T-helper 17 cell (primary cell): ENCODE results near the gene PTPRM. TPM values are rescaled to one million over a fixed set of nuclear protein-coding genes. Genes with fewer than 3 reads are reported as not detected.

Source experiments
- ATAC-seq: fragments of 150-1000 bp; cut with Tn5 transposase; 2 replicates; pipeline ENCODE4 v1.10.0; 2021; ENCODE audit warnings: mild to moderate bottlenecking, moderate library complexity
- DNase-seq, 3 donors: peaks; one replicate each; pipeline versions ENCODE4 v3.0.0 to v3.0.0-alpha.2; 2020 to 2021
- H3K9me3 ChIP-seq: one replicate; pipeline ENCODE4 v1.7.0; 2013; ENCODE audit warnings: low read length, mild to moderate bottlenecking; ENCODE audit not compliant: control insufficient read depth, poor library complexity, severe bottlenecking
- H3K27ac Mint-ChIP-seq: one replicate; pipeline ENCODE4 v1.8.0; 2022; ENCODE audit warnings: mild to moderate bottlenecking, moderate library complexity, mixed read lengths
- H3K27me3 Mint-ChIP-seq: one replicate; pipeline ENCODE4 v1.8.0; 2022; ENCODE audit warnings: mixed read lengths
- H3K36me3 Mint-ChIP-seq: one replicate; pipeline ENCODE4 v1.8.0; 2022; ENCODE audit warnings: low read depth, mixed read lengths
- H3K4me1 Mint-ChIP-seq: one replicate; pipeline ENCODE4 v1.8.0; 2022; ENCODE audit warnings: mild to moderate bottlenecking, mixed read lengths
- H3K4me3 Mint-ChIP-seq: one replicate; pipeline ENCODE4 v1.8.0; 2022; ENCODE audit warnings: mild to moderate bottlenecking, moderate library complexity, mixed read lengths
- total RNA-seq, 4 donors: library from RNA in 2 of 4; stranded (reverse) in 2 of 4; gene quantifications; one replicate each; pipeline ENCODE4 v1.2.3 and lab custom pipeline; 2022 to 2026

The PTPRM gene
- total RNA-seq, 2 donors from 2014 or later: 25.6 to 44.8 TPM

DNA sequence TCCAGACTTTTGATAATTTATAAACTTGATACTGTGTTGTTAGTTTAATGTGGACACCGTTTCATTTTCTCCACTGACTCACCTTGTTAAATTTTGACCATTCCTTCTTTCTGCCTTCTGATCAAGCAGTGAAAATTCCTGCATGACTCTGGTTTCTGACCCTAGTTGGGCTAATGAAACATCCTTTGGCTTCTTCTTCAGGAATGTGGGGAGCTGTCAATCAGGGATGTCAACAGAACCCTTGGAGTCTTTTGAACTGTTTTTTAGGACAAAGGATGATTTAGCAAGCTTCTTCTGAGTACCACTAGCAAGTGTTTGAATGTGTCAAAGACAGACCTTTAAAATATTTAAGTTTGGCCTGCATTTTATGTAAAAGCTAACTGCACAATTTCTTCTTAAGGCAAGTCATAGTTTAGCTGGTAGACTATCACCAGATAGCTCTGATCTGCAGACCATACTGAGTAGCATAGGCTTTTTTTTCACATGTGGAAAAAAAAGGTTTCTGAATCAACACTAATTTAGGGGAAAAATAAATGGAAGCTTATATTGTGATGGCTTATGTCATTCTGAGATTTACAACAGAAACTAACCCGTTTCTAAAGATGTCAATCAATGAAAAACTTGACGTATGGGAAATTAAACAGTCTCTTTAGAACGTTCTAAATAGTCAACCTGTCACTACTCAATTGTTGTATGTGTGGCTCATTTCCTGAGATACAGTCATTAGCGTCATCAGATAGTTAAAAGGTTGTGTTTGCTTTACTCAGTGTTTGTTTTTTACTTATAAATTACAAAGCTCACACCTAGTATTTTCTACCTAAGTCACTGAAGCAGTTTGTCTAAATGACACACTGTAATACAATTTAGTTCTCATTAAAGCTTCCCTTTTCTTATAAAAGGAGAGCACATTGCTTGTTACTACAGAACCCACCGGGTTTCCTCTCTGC is 311.4 kb downstream of the PTPRM start:
- H3K27me3 Mint-ChIP-seq: no peaks in the 10 kb centered on the region
- no peak for DNase-seq

DNA sequence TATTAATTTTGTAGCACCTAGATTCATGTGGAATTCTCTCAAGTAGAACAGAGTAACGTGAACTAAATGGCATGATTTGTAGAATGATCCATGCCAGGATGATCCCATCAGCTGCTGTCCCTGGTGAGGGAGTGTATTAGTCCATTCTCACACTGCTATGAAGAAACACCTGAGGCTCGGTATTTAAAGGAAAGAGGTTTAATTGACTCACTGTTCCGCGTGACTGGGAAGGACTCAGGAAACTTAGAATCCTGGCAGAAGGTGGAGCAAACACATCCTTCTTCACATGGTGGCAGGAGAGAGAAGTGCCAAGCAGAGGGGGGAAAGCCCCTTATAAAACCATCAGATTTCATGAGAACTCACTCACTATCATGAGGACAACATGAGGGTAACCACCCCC is 312.6 kb downstream of the PTPRM start:
- no peaks in the 10 kb centered on the region for H3K9me3 ChIP-seq
- DNase-seq (no peak), ATAC-seq (no peak)
- no peaks in the 10 kb centered on the region for H3K36me3 Mint-ChIP-seq
- no peaks in the 10 kb centered on the region for H3K4me1 Mint-ChIP-seq
- no peak overlapping the region for H3K27ac Mint-ChIP-seq
- H3K4me3 Mint-ChIP-seq: no peak overlapping the region
- no peaks in the 10 kb centered on the region for H3K27me3 Mint-ChIP-seq

More for the DNA sequence above, 311.4 kb downstream of the PTPRM start:
- no peaks in the 10 kb centered on the region for H3K9me3 ChIP-seq
- ATAC-seq: peak; percentile 27
- Mint-ChIP-seq H3K36me3 (no peaks in the 10 kb centered on the region), H3K27ac (no peak overlapping the region), H3K4me3 (no peak overlapping the region), H3K4me1 (no peaks in the 10 kb centered on the region)

DNA sequence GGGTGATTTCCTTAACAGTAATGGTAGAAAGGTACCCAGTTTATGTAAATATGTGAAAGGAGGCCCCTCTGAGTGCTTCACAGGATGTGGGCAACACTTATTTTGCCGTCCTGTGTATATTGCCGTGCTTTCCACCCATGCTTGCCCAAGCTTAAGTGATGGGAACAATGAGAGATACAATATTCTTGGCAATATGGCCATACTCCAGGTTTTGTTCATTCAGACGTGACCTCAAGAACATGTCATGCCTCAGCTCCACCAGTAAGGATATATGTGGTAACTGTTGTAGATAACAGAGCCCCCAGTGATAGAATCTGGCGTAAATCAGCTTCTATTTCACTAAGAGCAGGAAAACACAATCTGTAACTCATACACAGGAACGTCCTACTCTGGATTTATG is 318.7 kb downstream of the PTPRM start:
- Mint-ChIP-seq H3K36me3 (no peaks in the 10 kb centered on the region), H3K4me3 (no peak overlapping the region), H3K27me3 (no peaks in the 10 kb centered on the region), H3K4me1 (no peaks in the 10 kb centered on the region), H3K27ac (no peak overlapping the region)
- no peaks in the 10 kb centered on the region for H3K9me3 ChIP-seq
- ATAC-seq: no peak
- DNase-seq: no peak

DNA sequence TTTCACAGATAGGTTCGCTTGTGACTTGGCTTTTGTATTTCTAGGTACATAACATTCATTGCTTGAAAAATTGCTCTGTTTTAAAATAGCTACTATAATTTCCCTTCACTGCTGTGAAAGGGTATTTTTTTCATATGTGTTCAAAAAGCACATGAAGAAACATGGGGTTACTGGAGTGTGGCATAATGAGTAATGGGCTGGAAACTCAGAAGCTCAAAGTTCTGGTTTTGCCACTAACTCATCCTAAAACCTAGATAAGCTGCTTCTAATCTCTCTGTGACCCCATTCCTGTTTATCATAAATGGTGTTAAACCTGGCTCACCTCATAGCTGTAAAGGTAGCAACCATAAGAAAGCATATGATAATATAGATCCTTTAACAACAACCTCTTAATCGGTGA is 319.3 kb downstream of the PTPRM start:
- no peak for DNase-seq
- Mint-ChIP-seq H3K27ac (no peak overlapping the region), H3K36me3 (no peaks in the 10 kb centered on the region), H3K27me3 (no peaks in the 10 kb centered on the region), H3K4me1 (no peaks in the 10 kb centered on the region), H3K4me3 (no peak overlapping the region)
- H3K9me3 ChIP-seq: no peaks in the 10 kb centered on the region
- no peak for ATAC-seq

DNA sequence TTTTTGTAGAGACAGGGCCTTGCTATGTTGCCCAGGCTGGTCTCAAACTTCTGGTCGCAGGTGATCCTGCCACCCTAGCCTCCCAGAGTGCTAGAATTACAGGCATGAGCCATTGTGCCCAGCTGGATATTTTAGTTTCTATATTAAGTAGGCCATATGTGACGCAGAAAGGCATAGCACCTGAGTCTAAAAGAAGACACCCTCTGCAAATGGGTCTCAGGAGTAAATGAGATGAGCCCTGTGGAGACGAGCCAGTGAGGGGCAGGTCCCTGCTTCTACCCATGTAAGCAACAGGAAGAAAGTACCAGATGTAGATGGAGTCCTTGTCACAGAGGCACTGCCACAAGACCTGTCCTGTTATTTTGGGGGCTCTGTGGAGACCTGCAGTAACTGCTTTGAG is 322.4 kb downstream of the PTPRM start:
- H3K9me3 ChIP-seq: no peaks in the 10 kb centered on the region
- no peak for DNase-seq
- Mint-ChIP-seq H3K4me3 (no peak overlapping the region), H3K27me3 (no peaks in the 10 kb centered on the region), H3K36me3 (no peaks in the 10 kb centered on the region), H3K27ac (no peak overlapping the region), H3K4me1 (no peaks in the 10 kb centered on the region)
- no peak for ATAC-seq

DNA sequence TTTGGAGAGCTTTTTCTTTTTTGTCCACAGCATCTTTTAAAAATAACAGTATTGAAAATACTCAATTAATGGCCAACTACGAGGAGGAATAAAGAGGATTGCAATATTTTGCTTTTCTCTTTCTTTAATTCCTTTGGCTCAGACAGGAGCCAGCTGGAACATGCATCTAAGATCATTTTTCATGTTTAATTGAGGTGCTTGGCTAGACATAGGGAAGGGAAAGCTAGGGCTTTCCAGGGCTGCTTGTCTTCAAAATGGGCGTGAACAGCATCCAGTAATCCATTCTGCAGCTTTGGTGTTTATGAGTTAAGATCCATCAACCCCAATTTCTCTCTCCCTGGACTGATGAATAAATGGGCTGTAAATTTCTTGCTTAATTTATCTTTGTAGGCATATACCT is 323.0 kb downstream of the PTPRM start:
- H3K36me3 Mint-ChIP-seq: no peaks in the 10 kb centered on the region
- ATAC-seq (no peak), DNase-seq (no peak)
- no peaks in the 10 kb centered on the region for H3K4me1 Mint-ChIP-seq
- H3K4me3 Mint-ChIP-seq: no peak overlapping the region
- H3K9me3 ChIP-seq: no peaks in the 10 kb centered on the region
- no peaks in the 10 kb centered on the region for H3K27me3 Mint-ChIP-seq
- H3K27ac Mint-ChIP-seq: no peak overlapping the region

DNA sequence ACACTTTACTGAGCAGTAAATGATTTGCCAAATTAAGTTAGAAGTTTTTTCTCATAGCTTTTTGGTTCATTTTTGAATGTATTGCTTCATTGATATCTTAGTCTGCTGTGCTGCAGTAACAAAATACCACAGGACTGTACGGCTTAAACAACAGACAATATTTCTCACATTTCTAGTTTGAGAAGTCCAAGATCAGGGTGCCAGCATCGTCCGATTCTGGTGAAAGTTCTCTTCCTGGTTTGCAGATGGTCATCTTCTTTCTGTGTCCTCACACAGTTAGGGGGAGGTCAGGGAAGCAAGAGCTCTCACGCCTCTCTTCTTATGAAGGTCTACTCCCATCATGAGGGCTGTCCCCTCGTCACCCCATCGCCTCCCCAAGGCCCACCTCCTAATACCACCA is 325.4 kb downstream of the PTPRM start:
- no peaks in the 10 kb centered on the region for H3K4me1 Mint-ChIP-seq
- H3K27me3 Mint-ChIP-seq: no peaks in the 10 kb centered on the region
- H3K27ac Mint-ChIP-seq: no peak overlapping the region
- DNase-seq (no peak), ATAC-seq (no peak)
- no peaks in the 10 kb centered on the region for H3K9me3 ChIP-seq
- H3K4me3 Mint-ChIP-seq: no peak overlapping the region
- no peaks in the 10 kb centered on the region for H3K36me3 Mint-ChIP-seq

DNA sequence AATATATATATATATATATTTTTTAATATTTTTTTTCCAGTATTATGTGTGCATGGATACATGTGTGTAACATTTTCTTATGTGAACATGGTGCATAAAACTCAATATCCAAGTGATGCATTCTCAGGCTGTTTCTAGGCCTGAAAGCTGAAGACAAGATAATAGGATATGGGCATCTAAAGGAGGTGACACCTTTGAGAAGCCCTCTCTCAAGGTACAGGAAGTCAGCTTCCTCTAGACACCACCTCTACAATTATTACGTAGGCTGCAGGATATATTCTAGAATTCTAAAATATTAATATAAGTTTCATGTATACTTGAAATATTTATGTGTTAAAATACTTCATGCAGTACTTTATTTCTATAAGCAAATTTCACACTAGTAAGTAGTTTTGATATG is 327.5 kb downstream of the PTPRM start:
- Mint-ChIP-seq H3K4me1 (no peaks in the 10 kb centered on the region), H3K4me3 (no peak overlapping the region), H3K27ac (no peak overlapping the region), H3K36me3 (no peaks in the 10 kb centered on the region), H3K27me3 (no peaks in the 10 kb centered on the region)
- H3K9me3 ChIP-seq: no peaks in the 10 kb centered on the region
- ATAC-seq: no peak
- DNase-seq: no peak

DNA sequence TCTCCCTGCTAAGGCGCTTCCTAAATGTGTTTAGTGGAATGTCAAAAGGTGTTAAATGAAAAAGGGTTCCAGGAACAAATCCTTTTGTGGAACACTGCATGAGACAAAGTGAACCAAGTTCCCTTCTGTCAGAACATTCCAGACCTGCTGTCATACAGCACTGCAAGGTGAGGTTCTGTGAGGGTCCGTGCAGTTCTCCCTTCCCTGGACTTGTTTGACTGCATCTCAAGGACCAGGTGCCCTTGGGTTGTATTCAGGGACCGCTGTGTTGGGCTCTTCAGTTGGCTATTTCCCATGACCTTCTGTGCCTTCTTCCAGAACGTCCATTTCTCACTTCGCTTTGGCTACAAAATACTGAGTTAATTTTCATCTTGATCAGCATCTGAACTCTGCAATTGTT is 328.2 kb downstream of the PTPRM start:
- ATAC-seq (no peak), DNase-seq (no peak)
- Mint-ChIP-seq H3K4me3 (no peak overlapping the region), H3K27ac (no peak overlapping the region), H3K4me1 (no peaks in the 10 kb centered on the region), H3K36me3 (no peaks in the 10 kb centered on the region), H3K27me3 (no peaks in the 10 kb centered on the region)
- H3K9me3 ChIP-seq: no peaks in the 10 kb centered on the region

DNA sequence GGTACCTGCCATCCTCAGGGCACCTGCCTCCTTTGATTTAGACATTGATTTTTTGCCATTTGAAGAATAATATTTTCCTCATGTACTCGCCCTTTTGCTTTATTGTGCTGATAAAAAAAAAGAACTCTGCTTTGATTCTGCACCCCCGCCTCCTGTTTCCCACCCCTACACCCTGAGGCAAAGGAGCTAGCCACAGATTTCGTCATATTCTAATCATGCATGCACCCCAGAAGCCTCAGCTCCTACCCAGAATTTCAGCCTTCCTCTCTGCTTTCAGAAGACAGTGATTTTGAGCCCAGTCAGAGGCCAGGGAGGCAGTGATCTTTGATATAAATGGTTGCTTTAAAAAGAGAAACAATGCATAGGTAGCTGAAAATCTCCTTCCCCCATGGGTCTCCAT is 329.0 kb downstream of the PTPRM start:
- ATAC-seq (no peak), DNase-seq (no peak)

DNA sequence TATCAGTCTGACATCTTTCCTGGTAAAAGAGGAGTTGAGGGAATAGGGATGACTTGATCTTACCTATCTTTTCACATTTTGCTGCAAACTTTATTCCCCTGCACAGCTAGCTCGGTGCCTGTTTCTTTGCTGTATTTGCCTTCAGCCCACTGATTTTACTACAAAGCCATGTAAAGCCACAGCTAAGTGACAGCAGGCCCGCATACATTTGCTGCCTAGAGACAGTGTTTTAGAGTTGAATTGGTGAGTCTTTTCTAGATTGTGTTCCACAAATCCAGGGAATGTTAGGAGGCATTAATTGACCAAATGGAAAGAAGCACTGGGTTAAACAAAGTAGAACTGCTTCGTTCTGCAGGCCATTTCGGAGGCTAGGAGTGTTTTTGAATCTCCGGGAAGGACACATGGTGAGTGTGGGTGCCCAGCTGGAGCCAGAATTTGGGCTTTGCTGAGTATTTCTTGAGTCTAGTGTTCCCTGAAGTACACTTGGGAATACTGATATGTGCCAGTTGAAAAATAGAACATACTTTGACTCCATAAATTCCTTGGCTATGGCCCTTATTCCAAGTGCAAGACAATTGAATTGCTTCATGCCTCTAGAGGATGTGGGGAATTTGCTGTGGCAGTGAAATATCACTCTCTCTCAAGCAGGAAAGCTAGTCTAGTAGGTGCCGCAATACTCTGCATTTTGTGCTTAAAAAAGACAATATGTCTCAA is 329.8 kb downstream of the PTPRM start:
- Mint-ChIP-seq H3K4me1 (no peaks in the 10 kb centered on the region), H3K36me3 (no peaks in the 10 kb centered on the region), H3K27ac (no peak overlapping the region), H3K4me3 (no peak overlapping the region), H3K27me3 (no peaks in the 10 kb centered on the region)
- no peak for ATAC-seq
- DNase-seq: no peak
- no peaks in the 10 kb centered on the region for H3K9me3 ChIP-seq

More for the DNA sequence above, 329.0 kb downstream of the PTPRM start:
- Mint-ChIP-seq H3K4me1 (no peaks in the 10 kb centered on the region), H3K27me3 (no peaks in the 10 kb centered on the region), H3K4me3 (no peak overlapping the region), H3K36me3 (no peaks in the 10 kb centered on the region), H3K27ac (no peak overlapping the region)
- H3K9me3 ChIP-seq: no peaks in the 10 kb centered on the region

DNA sequence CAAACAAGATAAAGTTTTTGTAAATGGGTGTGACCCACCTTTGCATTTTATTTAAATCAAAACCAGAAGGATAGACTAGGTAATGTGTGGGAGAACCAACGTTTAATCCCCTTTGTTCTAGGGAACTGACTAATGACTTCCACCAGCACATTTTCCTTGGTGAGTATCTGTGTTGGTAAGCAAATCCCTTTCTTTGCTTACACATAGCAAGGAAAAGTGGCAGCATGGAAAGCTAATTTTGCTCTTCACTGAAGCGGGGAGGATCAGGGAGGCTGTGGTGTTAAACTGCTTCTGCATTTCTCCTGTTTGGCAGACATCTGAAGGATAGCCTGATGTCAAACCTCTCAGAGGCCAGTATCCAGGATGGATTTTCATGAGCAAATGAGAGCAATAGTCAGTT is 331.1 kb downstream of the PTPRM start:
- DNase-seq (no peak), ATAC-seq (no peak)
- no peaks in the 10 kb centered on the region for H3K36me3 Mint-ChIP-seq
- H3K27me3 Mint-ChIP-seq: no peaks in the 10 kb centered on the region
- H3K4me1 Mint-ChIP-seq: no peaks in the 10 kb centered on the region
- no peak overlapping the region for H3K27ac Mint-ChIP-seq
- H3K4me3 Mint-ChIP-seq: no peak overlapping the region
- H3K9me3 ChIP-seq: no peaks in the 10 kb centered on the region

DNA sequence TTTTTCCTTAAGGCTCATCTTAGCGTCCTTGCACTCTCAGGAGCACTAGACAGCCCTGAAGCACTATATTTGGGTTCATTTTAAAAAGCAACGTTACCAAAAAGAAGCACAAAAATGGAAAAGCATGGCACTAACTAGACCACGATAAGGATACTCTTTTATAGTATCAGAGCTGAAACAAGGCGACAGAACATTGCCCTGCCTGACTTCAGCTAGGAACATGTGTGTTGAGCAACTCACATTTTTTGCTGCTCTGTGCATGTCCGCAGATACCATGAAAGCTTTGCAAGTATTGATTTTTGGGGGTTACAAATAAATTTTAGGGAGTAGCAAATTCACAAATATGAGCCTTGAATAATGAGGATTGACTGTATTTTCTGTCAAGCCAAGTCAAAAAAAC is 332.0 kb downstream of the PTPRM start:
- no peak overlapping the region for H3K27ac Mint-ChIP-seq

More for the DNA sequence above, 332.0 kb downstream of the PTPRM start:
- ATAC-seq (no peak), DNase-seq (no peak)
- no peaks in the 10 kb centered on the region for H3K4me1 Mint-ChIP-seq
- no peak overlapping the region for H3K4me3 Mint-ChIP-seq
- no peaks in the 10 kb centered on the region for H3K36me3 Mint-ChIP-seq
- H3K27me3 Mint-ChIP-seq: no peaks in the 10 kb centered on the region
- H3K9me3 ChIP-seq: no peaks in the 10 kb centered on the region
